Astrocyte of the cerebellum (primary cell): ENCODE results near the gene SLIT3.

Experiments
- DNase-seq: peaks from one replicate; pipeline ENCODE4 v3.0.0-alpha.2; 2011; ENCODE audit warnings: low read depth
- H3K4me3 ChIP-seq: 2 replicates; pipeline ENCODE4 v1.5.1; 2011; ENCODE audit warnings: mild to moderate bottlenecking, low read depth, low read length, moderate library complexity
- in situ Hi-C: cut with HindIII; loops from 2 replicates; pipeline ENCODE4 v1.10.0; 2017; ENCODE audit warnings: low sequenced_read_pairs
- TF ChIP-seq, protein P1 (sequence below): IDR thresholded peaks from 2 replicates; pipeline ENCODE4 v1.5.1; 2012; ENCODE audit warnings: low read length, low read depth, moderate library complexity, mild to moderate bottlenecking; ENCODE audit errors: missing control alignments

Gene SLIT3

DNA sequence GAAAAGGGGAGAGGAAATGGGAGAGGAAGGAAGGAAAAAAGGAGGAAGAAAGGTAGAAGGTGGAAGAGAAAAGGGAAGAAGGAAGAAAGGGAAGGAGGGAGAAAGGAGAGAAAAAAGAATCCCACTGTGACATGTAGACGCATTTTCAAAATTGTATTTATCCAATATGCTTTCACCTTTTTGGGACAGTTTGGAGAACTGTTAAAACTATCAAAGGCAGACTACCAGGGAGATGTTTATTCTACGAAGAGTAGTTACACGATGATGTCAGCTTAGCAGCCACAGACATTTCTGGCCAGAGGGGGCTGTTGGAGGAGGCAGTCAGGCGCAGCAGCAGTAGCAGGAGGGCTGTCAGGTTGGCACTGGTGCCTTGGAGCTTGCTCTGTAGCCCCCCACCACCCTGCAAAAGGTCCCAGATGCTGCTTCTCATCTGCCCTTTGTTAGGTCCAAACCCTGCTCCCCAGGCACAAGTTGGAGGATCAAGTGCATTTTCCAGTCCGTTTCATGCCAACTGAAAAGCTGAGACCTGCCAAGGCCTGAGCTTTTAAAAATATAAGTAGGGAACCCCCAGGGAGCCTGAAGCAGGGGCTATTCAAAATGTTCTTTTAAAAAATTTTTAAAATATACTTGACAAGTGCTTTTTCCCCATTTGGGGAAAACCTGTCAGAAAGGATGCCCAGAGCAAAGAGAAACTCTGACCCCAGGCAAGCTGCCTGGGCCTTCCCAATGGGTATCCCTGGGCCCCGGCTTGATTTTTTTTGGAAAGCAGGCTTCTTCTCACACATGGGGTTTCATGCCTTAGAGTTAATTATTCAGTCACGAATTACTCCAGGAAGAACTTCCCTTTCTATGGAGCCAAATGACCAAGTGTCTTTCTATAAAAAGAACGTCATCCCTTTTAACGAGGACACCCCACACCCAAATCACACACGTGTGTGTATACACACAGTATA, 203.3 kb downstream of the SLIT3 start:
- H3K4me3 ChIP-seq = no peak overlapping the region
- in situ Hi-C loops = no loop called here
- TF ChIP-seq, protein P1, sequence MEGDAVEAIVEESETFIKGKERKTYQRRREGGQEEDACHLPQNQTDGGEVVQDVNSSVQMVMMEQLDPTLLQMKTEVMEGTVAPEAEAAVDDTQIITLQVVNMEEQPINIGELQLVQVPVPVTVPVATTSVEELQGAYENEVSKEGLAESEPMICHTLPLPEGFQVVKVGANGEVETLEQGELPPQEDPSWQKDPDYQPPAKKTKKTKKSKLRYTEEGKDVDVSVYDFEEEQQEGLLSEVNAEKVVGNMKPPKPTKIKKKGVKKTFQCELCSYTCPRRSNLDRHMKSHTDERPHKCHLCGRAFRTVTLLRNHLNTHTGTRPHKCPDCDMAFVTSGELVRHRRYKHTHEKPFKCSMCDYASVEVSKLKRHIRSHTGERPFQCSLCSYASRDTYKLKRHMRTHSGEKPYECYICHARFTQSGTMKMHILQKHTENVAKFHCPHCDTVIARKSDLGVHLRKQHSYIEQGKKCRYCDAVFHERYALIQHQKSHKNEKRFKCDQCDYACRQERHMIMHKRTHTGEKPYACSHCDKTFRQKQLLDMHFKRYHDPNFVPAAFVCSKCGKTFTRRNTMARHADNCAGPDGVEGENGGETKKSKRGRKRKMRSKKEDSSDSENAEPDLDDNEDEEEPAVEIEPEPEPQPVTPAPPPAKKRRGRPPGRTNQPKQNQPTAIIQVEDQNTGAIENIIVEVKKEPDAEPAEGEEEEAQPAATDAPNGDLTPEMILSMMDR = peak; percentile 26
- DNase-seq = no peak

DNA sequence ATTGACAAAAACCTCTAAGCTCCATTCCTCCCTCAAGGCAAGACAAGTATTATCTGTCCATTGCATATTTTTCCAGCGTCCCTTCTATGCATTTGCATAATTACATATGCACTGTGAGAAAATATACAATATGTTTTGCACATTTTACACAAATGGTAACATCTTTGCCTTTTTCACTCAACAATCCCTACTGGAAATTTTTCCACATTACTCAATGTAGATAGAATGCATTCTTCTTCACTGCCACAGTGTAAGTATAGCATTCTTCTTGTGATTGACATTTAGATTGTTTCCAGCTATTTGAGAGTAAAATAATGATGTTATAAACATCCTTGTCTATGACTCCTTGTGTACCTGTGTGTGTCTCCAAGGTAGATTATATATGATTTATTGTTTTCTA, 205.0 kb downstream of the SLIT3 start:
- in situ Hi-C loops = no loop called here
- TF ChIP-seq, protein P1 = no peak
- DNase-seq = no peak
- H3K4me3 ChIP-seq = no peak overlapping the region

DNA sequence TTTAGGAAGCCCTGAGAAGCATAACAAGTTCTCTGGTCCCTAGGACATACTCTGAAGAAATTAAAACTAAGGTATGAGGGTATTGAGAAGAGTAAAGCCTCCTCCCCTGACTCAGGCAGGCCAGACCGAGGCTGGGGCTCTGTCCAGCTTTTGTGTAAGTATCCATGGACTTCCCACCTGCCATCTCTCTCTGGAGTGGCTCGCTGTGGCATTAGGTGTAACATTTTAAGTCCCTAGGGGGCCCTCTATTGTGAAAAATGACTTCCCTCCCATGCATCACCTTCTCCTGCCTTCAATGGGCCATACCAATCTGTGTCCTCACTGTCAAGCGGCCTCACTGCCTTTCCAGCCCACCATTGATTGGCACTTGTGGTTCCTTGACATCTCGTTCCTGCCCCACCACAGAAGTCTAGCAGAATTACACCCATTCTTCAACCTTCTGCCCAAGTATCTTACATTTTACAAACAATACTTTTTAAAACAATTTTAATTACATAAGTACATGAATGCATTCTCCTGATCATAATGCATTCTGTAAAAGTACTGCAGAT, 205.5 kb downstream of the SLIT3 start:
- TF ChIP-seq, protein P1 = no peak
- no peak for DNase-seq
- in situ Hi-C loops = no loop called here
- no peak overlapping the region for H3K4me3 ChIP-seq

DNA sequence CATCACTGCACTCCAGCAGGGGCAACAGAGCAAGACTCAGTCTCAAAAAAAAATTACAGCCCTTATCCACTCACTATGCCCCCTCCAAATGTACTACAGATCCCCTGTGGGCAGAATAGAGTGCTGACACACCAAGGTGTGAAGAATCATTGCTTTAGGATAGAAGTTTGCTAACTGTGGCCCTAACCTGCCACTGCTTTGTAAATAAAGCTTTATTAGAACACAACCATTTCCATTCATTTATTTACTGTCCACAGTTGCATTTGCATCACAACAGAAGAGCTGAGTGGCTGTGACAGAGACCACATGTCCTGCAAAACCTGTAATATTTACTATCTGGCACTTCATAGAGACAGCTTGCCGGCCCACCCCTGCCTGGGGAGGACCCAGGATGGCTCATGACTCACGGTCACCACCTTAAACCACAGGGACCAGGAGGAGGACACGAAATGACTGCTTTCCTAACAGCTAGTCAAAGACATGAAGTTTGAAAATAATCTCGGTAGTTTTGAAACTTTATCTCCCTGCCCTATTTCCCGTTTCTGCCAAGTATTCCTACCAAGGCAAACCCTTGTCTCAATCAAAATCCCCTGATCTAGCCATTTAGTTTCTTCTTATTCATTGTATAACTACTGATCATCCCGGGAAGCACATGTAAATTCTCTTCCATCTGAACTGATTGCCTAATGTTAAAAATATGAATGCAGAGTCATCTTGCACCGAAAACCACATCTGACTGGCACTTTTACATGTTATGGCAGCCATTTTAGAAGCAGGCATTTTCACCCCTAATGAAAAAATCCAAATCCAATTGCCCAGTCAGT, 206.1 kb downstream of the SLIT3 start:
- in situ Hi-C loops = no loop called here
- TF ChIP-seq, protein P1 = no peak
- no peak overlapping the region for H3K4me3 ChIP-seq
- no peak for DNase-seq

DNA sequence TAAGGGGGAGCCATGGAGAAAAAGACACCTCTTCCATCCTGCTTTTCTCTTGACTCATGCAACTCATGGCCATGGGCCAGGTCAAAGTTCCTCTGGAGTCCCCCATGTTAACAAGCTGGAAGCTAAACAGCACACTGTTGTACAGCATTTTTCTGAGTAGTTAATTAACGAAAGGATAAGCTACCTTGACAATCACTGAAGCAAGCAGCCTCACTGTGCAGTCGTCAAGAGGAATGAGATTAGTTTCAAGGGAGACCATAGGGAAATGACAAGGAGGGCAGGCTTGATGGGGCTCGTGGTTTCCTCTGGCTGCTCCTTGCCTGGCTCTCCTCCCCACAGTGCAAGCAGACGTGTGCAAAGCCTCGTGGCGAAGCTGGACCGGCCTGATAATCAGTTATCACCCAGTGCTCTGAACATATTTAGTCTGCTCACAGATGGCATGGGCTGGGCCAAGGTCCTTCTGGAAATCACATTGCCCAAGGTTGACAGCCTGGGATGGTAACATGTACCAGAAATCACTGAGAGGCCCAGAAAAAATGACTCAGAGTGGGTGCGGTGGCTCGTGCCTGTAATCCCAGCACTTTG, 209.5 kb downstream of the SLIT3 start:
- TF ChIP-seq, protein P1 = no peak
- DNase-seq = no peak
- no peak overlapping the region for H3K4me3 ChIP-seq
- in situ Hi-C loops = no loop called here

DNA sequence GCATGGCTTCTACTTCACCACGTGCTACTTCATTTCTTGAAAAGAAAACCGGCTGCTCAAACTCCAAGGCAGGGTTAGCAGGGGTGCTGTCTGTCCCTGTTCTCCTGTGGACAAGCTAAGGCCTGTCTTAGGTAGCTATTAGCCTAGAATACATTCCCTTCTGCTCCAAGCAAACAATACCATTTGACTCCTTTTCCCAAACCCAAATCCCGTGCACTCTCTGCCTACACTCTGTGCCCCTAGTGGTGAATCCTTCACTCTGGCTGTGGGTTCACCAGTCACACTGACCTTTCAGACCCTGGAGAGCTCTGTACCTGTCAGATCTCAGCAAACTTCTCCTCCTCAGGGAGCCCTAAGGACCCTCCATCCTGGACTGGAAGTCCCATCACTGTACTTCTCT, 211.6 kb downstream of the SLIT3 start:
- TF ChIP-seq, protein P1 = no peak
- no peak overlapping the region for H3K4me3 ChIP-seq
- no peak for DNase-seq
- in situ Hi-C loops = no loop called here
